ENCODE data around the gene FMN2.

GRCh38 chr1:240441669-240442068, 350.0 kb downstream of the FMN2 start:
- no peak for TF ChIP-seq CTCF (IDR thresholded peaks at IDR 0.05)
- TF ChIP-seq POLR2A (IDR thresholded peaks at IDR 0.05), result no peak
